NCI-H128 (cell line): Measurements from ENCODE around the gene KSR2.

Experiments used
- DNase-seq: peaks from one replicate; lab custom pipeline; 2025; ENCODE audit not compliant: unreplicated experiment; lab: John Stamatoyannopoulos, UW

The KSR2 gene

GRCh38 chr12:117583677-117584225 lies 385.0 kb downstream of the KSR2 start:
- DNase-seq, result peak; percentile 58

DNA sequence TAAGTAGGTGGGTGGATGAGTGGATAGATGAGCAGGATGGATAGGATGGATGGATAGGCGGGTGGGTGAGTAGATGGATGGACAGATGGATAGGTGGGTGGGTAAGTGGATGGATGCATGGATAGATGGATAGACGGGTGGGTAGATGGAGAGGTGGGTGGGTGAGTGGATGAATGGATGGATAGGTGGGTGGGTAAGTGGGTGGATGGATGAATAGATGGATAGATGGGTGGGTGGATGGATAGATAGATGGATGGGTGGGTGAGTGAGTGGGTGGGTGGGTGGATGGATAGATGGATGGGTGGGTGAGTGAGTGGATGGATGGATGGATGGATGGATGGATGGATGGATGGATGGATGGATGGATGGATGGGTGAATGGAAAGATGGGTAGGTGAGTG lies 385.7 kb downstream of the KSR2 start:
- no peak for DNase-seq

DNA sequence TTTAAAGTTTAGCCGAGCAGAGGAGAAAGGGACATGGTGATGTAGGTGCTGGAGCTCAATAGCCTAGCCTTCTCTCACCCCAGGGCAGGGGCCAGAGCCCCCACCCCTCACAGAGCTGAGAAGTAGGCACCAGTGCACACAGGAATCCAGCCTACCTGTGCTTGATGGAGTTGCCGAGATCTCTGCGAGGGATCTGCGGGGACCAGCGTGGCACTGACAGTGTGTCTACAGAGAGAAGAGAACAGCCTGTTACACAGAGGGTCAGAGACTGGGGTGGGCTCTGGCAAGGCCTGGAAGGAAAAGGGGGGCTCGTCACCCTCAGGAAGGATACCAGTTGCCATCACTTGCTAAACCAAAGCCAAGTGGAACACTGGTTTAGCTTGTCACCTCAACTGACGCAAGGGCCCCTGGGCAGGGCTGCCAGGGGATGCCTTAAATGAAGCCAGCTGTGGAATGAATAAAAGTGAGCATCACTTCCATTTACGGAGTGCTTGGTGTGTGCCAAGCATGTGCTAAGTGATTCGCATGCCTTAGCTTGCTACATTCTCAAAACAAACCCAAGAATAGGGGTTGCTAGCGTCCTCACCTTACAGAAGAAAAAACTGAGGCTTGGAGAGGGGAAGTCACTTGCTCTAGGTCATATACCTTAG lies 386.5 kb downstream of the KSR2 start:
- no peak for DNase-seq

DNA sequence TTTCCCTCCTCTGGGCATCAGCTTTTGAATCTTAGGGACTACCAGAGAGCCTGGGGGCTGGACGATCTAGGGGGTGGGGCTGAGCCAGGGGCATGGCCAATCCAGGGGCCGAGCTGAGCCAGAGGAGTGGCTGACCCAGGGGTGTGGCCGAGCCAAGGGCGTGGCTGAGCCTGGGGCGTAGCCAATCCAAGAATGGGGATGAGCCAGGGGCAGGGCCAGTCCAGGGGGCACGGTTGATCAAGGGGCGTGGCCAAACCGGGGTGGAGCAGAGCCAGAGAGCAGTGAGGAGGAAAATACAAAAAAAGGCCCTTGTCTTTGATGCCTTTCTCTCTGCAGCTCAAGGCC lies 388.1 kb downstream of the KSR2 start:
- DNase-seq, result no peak

GRCh38 chr12:117580015-117580717 lies 388.6 kb downstream of the KSR2 start:
- DNase-seq, result no peak

- DNase-seq, result no peak
Measured at GRCh38 chr12:117577122-117577657, 391.6 kb downstream of the KSR2 start.

- no peak for DNase-seq
Measured at GRCh38 chr12:117576053-117576452, 392.7 kb downstream of the KSR2 start.

DNA sequence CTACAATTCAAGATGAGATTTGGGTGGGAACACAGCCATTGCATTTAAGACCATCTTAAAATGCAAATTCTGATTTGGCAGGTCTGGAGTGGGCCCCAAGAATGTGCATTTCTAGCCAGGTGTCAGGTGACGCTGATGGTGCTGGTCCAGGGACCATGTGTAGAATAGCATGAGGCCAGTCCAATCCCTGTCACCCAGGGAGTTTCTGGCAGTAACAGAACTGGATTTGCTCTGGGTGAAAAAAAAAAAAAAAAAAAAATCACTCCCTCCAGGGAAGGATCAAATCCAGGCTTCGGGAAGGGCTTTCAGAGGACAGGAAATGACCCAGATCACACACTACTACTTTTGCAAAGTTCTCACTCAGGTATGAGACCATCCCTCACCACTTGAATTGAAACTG lies 394.1 kb downstream of the KSR2 start:
- DNase-seq, result no peak

DNA sequence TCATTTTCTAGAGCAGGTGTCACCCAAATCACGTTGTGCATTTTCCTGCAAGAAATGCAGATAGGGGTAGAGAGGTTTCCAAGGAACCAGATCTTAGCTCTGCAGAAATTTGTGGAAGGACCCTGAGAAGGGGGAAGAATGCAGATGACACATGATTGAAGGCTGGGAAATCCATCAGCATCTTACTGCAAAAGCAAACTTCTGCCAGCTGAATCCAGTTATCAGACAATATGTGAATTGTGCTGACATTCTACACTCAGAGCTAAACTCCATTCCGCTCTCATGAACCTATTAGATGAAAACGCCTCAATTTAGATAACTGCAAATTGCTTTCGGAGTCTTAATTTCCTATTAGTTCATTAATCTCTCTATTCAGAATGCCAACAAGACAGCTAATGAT lies 396.0 kb downstream of the KSR2 start:
- no peak for DNase-seq

DNA sequence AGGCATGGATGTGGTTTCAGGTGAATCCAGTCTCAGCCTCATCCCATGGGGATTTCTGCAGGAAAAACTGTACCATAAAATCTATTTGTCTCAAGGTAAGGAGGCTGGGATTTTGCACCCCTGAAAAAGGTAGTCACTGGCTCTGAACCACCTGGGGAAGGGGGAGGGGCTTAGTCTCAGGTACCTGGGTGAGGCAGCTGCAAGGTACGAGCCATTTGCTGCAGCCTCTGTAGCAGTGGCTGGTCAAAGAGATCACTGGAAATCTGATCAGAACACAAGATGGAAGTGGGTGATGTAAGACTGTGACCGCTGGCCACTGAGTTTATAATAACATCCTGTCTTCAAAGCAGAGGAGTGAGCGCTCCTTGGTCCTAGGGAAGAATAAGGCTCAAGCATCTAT lies 397.5 kb downstream of the KSR2 start:
- no peak for DNase-seq

DNA sequence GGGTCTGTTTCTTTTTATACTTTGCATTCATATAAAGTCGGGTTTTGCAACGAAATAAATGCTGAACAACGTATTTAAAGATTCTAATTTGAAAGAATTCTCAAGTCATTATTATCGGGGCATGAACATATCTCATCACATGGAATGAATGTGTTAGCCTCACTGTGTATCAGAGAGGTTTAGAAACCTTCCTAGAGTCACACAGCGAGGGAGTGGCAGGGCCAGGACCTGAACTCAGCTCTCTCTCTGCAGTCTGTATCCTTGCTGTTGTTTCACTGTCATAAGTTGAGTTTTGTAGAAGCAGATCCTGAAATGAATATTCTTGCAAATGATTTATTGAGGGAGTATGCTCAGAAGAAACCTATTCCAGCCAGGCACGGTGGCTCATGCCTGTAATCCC lies 398.2 kb downstream of the KSR2 start:
- DNase-seq, result no peak

DNA sequence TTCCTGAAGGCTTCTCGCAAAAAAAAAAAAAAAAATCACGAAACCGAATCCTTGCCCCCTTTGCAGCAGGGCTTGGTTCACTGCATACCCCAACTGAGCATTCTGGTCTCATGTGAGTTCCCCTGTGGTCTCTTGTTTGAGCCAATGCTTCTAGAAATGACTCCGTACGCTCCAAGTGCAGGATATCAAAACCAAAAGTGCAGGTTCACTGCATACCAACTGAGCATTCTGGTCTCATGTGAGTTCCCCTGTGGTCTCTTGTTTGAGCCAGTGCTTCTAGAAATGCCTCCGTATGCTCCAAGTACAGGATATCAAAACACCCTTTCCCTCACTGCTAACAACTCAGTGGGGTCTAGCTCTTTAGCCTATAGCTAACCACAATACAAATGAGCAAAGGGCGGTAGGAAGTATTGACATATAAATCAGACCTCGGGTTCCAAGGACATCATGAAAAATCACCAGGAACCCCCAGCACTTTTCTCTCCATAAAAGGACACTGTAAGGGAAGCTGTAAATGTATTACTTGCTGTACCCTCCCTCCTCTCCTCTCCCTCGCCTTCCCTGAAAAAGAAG lies 401.1 kb downstream of the KSR2 start:
- DNase-seq, result no peak

DNA sequence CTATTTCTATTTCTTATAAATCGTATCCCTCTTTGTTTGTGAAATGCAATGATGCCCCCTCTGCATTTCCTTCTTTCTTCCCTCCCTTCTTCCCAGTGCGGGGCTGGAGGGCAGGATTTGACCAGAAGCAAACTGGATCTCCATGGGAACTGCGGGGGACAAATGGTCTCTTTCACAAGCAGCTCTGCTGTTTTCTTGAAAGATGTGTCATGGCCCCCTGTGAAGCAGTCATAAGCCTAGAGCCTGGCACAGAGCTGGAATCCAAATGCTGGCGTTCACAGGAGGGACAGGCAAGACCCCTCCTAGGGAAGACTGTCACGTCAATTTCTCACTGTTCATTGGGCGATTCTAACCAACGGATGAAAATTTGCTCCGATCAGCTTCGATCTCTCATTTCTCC lies 403.9 kb downstream of the KSR2 start:
- DNase-seq, result no peak

- DNase-seq, result no peak
Measured at GRCh38 chr12:117563706-117564105, 405.1 kb downstream of the KSR2 start.

GRCh38 chr12:117563007-117563406 lies 405.8 kb downstream of the KSR2 start:
- DNase-seq, result no peak

DNA sequence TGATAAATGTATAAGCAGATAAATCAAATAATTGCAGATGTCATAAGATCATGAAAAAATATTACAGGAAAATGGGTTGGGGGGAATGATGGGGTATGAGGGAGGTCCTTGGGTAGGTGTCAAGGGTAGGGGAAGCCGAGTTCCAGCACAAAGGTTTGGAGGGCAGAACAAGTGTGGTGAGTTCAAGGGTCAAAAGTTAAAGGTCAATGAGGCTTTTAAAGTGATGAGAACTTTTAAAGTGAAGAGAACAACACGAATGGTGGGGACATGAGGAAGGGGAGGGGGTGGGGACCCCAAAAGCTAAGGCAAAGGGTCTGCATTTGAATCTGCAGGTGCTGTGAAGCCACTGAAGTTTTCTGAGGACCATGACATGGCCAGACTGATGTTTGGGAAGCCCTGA lies 406.8 kb downstream of the KSR2 start:
- no peak for DNase-seq

DNA sequence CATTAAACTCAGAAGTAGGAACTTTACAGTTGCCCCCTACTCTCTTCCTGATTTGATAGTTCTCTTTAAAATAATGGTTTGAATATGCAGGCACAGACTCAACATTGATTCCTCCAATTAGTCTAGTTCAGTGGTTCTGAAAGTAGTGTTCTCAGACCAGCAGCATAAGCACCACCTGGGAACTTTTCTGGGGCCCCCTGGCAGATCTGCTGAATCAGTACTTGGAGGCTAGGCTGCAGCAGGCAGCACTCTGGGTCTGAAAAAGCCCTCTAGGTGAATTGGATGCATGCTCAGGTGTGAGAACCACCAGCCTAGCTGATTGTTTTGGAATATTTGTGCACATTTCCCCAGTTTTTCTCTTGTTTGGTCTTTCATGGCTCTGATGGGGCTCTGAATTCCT lies 408.8 kb downstream of the KSR2 start:
- no peak for DNase-seq

DNA sequence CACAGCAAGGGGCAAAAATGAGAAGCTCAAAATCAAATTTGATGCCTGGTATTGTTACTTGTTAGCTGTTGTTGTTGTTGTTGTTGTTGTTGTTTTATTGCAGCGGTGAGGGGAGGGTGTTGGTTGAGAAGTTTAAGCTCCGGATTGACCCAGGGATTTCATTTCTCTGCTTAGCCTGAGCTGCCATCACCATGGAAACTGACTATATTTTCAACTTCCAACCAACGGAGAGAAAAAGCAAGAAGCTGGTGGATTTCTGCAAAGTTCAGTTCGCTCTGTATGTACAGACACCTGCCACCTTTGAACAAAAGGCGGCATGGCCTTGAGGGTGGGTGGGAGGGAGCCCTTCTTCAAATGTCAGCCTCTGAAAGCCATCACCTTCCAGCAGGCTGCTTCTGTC lies 412.9 kb downstream of the KSR2 start:
- DNase-seq, result no peak

- DNase-seq, result no peak
Measured at GRCh38 chr12:117552971-117553370, 415.8 kb downstream of the KSR2 start.

DNA sequence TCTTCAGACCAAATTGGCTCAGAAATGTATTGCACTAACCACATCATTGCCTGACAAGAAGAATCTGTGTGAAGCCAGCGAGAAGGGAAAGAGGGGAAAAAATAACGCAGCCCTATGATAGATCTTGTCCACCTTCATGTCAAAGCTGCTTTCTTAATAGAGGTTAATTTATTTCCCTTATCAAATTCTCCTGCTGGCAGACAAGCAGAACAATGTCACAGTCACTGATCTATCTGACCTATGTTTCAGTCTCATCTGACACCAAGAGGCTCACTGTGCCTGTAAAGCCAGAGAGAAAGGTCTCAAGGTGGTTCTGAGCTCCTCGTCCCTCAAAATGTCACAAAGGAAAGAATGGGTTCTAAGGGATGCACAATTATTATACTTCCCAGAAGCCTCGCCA lies 417.1 kb downstream of the KSR2 start:
- no peak for DNase-seq

GRCh38 chr12:117547209-117547608 lies 421.6 kb downstream of the KSR2 start:
- DNase-seq, result no peak

- DNase-seq, result no peak
Measured at GRCh38 chr12:117545216-117545615, 423.6 kb downstream of the KSR2 start.
